Hematopoietic multipotent progenitor cell treated with erythropoietin and hydrocortisone succinate and interleukin-3 and kit ligand, for 4 days (in vitro differentiated cells): ENCODE measurements around the gene SGMS1.
"Not testable (repeated sequence)": the region's sequence is repeated elsewhere in the genome, so short reads cannot be mapped to it uniquely, and the experiment has no call there.

Experiments
- DNase-seq: peaks from one replicate; pipeline ENCODE4 v3.0.0-alpha.2; 2015

Gene SGMS1

DNA sequence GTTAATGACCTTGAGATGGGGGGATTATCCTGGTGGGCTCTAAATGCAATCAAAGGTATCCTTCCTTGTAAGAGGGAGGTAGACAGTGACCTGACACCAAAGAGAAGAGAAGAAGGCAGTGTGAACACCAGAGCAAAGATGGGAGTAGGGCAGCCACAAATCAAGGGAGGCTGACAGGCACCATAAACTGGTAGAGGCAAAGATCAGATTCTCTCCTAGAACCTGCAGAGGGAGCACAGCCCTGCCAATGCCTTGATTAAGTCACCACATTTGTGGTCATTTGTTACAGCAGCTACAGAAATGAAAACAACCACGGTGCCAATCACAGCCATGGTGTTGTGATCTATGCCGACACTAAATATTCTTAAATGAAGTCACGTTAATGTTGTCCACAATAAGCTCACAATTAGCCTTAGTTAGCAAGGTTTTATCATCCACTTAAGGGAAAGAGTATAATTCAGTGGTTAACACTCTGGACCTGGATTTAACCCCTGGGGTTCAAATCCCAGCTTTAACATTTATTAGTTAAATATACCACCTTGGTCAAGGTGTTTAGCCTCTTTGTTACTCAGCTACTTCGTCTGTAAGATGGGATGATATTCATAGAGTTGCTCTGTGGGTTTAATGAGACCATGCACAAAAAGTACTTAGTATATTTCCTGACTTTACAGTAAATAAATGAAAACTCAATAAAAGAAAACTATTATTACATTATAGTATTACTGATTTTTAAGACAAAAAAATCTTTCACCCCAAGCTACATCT is 70.8 kb downstream of the SGMS1 start:
- DNase-seq, result peak; percentile 87

DNA sequence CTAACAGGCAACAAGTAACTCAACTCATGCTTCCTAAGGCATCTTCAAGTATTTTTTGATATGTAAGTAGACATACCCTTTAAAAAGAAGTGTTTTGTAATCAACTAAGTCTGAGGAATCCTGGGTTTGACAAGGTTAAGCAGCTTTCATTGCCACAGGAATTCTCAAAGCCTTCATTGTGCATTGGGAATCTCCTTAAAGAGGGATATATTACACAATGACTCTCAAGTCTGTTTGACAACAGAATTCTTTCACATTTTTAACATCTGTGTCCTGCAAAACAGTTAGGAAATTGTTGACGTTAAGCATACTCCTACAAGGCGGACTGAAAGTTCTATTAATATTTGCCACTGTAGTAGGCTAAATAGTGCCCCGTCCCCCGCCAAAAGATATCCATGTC is 71.4 kb downstream of the SGMS1 start:
- no peak for DNase-seq

DNA sequence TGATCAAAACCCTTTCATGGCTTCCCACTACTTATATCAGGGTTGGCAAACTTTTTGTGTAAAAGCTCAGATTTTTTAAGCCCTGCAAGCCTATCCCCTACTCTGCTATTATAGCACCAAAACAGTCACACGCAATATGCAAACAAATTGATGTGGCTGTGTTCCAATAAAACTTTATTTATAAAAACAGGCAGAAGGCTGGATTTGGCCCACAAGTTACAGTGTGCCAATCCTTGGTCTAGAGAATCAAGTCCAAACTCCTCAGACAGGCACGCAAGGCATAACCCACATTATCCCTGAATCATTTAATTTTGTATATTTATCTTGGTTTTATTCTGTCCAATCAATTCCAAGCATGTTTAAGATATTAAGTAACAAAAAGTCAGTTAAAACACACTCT is 71.9 kb downstream of the SGMS1 start:
- DNase-seq, result no peak

DNA sequence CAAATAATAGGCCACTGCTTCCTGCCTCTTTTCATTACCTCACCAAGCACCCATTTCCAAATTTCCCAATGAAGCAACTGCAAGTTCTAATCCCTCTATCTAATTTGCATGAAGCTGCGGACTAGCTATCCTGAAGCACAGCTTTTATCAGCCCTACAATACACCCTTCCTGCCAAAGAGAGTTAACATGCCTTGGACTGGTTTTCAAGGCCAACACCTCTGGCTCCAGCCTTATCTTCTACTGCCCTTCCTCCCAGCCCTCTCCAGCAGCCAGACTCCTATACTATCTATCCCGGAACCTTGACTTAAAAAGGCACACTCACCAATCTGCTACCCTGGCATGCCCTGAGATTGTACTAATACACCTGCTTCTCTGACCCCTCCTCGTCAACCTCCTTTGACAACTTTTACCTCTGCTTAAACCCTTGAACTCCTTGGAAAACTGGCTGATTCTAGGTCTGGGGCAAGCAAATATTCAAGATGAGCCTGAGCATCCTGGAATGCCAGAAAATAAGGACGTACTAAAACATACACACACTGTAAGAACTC is 73.4 kb downstream of the SGMS1 start:
- peak; percentile 96 for DNase-seq

DNA sequence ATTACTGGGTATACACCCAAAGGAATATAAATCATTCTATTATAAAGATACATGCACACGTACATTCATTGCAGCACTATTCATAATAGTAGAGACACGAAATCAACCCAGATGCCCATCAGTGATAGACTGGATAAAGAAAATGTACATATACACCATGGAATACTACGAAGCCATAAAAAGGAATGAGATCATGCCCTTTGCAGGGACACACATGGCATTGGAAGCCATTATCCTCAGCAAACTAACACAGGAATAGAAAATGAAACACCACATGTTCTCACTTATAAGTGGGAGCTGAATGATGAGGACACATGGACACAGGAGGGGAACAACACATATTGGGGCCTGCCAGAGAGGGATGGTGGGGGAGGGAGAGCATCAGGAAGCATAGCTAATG is 74.6 kb downstream of the SGMS1 start:
- not testable (repeated sequence) for DNase-seq

DNA sequence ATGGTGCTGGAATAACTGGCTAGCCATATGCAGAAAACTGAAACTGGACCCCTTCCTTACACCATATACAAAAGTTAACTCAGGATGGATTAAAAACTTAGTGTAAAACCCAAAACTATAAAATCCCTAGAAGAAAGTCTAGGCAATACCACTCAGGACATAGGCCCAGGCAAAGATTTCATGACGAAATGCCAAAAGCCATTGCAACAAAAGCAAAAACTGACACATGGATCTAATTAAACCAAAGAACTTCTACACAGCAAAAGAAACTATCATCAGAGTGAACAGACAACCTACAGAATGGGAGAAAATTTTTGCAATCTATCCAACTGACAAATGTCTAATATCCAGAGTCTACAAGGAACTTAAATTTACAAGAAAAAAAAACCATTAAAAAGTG is 75.3 kb downstream of the SGMS1 start:
- DNase-seq, result not testable (repeated sequence)

DNA sequence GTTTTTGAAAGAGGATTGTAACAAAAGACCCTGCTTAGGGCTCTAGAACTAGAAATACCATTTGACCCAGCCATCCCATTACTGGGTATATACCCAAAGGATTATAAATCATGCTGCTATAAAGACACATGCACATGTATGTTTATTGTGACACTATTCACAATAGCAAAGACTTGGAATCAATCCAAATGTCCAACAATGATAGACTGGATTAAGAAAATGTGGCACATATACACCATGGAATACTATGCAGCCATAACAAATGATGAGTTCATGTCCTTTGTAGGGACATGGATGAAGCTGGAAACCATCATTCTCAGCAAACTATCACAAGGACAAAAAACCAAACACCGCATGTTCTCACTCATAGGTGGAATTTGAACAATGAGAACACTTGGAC is 77.5 kb downstream of the SGMS1 start:
- DNase-seq, result not testable (repeated sequence)

DNA sequence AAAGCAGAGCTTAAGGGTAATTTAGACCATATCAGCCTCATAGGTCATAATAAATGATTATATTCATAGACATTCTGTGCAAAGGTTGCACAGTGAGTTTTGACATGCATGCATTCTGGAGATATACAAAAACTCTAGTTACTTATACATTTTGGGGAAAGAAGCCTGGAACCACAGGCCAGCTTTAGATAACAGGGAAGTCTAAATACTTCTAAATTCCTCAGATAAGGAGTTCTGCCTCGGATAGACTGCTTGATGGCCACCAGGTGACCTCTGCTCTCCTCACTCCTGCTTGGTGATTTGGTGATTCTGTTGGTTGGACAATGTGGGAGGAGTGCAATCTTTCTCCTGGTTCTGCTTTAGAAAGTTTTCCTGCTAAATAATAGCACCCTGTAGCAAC is 77.9 kb downstream of the SGMS1 start:
- no peak for DNase-seq

DNA sequence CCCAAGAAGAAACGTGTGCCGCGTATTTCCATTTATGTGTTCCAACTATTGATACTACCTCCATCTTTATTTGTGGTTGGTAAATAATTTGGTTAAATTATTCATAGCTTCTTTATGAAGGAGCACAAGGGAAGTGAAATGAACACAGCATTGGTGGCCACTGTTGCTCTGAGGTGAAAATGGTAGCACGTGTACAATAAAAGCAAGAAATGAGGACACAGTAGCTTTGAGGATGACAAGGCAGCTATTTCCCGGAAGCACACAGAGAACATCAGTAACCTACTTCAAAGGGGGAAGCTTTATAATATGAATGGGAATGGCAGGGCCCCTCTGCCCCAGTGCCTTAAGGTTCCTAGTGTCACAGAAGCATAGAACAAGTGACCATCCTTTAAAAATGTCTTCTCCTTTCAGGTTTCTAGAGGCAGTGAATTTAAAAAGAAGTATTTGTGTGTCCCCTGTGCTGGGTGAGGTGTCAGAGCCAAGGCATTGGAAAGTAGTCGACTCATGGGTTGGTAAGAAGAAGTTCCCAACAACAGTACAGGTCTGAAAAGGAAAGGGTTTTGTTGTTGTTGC is 78.8 kb downstream of the SGMS1 start:
- no peak for DNase-seq

DNA sequence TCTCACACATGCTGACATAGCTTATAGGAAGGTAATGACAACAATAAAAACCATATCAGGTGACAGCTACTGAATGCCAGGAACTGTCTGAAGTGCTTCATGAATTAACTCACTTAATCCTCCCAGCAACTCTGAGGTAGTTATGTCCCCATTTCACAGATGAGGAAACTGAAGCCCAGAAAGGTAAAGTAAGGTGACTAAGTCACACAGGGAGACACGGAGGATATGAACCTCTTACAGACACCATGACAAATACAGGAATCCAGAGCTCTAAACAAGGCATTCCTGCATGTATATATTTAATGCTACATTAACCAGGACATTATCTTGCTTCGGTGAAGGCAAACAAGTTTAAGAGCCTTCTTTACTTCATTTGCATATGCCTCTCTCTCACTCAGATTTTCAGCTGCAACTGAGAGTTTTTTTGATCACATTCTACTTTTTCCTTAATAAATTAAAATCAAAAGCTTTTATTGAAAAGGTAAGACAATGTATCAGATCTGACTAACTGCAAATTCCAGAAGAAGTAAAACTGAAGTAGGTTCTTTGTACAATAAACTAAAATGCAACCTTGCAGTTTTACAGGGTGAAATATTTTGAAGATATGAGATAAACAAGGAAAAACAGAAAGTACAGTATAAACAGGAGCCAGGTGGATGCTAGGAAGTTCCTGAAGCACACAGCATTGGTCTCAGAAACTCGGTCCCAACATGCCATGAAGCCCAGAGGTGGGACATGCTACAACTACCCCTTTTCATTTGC is 79.5 kb downstream of the SGMS1 start:
- DNase-seq, result no peak

DNA sequence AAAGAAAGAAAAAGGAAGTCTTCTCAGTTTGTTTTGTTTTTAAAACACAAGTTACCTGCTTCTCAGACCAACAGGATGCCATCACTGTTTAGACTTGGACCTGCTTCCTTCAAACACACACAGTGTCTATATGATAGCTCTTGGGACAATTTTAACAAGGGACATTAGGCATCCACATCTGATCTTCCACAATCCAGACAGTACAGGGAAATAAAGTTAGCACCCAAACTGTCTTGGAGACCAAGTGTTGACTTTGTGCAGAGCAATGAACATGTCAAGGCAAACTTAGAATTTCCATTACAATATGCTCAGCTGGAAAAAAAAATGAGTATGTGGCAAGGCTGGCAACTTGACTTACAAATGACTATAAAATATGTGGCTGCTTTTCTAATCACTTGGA is 80.9 kb downstream of the SGMS1 start:
- DNase-seq, result no peak

DNA sequence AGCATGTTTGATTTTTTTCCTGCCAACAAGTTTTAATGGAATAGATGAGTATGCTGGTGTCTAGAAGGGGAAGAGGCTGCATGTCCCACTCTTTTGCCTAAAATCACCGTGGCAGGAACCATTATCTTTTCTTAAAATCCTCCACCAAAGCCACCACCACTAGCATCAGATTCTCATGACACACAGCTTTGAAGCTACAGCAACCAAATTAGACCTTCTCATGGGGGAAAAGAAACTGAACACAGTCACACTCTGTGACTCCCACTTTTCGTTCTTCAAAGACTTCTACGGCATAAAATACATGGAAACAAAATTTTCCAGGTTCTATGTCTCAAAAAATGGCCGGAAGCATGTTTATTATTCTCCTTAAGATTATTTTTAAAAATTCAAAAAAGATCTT is 81.8 kb downstream of the SGMS1 start:
- no peak for DNase-seq

DNA sequence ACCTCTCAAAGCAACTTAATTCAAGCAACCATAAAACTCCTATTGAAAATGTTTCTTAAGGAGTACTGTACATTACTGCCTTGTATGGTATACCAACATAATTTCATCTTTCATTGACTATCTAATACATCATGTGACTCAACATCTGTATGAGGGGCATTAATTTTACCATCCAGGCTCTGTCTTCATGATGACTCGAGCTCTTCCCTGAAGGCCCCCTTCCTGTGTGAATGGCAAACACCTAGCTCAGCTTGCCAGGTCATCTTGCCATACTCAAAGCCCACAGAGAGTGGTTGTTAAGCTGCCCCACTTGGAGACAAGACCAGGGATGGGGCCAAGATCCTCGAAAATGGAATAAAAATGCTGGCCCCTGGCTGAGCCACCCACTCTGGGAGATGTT is 82.4 kb downstream of the SGMS1 start:
- DNase-seq, result no peak

DNA sequence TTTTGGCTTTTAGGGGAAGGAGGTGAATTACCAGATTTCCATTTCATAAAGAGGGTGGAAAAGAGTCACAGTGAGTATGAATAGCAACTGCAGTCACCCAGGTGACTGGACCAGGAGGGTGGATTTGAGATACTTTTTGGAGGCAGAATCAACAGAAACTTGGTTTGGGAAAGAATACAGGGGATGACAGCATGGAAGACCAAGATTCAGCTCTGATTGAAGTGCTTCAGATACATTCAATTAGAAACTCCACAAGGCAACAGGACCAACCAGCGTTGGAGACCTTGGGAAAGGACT is 83.0 kb downstream of the SGMS1 start:
- DNase-seq, result no peak

DNA sequence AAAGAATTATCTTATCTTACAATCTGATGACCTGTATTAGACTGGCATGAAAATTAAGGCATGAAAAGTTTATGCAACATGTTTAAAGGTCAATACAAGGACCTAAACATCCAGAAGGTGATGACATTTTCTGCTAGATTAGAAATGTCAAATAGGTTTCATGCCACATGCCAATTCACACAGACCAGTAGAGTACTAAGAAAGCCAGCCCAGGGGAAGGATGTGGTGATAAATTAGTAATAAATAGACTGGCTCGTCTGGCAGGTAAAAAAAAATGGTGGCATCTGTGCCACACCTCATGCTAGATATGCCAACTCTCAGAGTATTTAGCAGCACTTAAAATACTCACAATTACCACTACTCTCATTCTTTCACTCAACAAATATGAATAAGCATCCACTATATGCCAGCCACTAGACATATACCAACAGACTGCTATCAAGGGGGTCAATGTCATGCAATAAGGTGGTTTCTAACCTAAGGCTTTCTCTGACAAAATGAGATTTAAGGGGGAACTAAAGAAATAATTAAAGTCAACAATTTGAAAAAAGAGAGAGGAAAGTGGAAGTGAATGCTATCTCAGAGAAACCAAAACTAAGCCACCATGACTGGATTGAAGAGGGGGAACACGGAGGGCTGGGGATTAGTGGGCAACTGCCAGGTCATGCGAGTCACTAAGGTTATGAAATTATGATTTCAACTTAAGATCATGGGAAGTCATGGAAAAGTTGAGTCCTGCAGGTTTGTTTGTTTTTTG is 83.5 kb downstream of the SGMS1 start:
- peak; percentile 37 for DNase-seq

DNA sequence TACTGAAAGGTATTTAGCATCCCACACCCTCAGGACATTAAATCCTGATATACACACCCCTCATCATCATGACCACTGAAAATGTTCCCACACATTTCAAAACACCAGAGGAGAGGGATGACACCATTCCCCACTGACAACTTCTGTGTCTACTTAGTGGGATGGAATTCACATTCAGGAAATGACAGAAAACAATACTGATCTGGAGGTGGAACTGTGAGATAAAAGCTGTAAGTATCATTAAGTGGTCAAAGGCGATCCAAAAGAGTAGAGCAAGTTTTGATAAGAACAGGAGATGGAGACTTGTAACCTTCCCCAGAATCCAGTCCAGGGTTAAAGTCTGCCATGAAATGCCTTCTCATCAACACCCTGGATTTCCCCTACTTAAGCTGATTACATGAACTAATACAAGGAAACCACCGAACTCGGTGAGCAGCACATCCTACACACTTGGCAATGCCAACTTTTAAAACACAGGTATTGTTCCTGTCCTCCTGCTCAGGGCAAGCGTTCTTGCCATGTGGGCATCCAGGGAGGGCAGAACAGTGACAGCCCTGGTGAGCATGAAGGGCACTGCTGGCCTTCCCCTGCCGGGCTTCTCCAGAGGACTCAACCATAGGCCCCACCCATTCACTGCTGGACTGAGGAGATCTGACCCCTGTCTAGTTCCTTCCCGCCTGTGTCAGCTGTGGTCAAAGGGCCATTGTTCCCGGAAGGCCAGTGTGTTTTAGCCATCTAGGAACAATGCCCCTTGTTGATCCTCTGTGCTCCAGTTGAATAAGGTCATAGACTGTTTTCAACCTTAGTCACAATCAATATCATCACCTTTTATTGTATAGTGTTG is 85.0 kb downstream of the SGMS1 start:
- no peak for DNase-seq

DNA sequence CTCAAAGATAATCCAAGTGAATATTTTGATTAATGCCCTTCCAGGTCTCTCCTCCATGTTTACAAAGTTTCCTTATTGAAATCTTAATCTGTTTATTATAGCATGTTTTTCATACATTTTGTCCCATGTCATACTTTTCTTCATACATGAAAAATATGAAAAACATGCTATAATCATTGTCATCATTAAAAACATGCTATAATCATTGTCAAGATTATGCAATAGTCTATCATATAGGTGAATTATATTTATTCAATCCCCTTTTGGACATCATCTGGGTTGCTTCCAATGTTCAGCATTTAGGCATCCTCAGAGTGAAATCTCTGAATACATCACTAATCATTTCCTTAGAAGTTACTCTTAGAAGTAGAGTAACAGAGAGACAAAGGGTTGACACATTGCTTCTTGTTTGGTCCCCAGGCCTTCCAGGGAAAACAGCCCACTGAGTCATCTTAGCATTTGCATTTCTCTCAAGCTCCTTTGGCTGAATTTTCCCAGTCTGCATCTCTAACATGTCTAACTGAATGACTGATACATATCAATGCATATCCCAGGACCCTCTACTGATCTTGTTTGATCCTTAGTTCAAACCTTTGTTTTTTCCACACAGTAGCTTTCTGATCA is 87.0 kb downstream of the SGMS1 start:
- no peak for DNase-seq

DNA sequence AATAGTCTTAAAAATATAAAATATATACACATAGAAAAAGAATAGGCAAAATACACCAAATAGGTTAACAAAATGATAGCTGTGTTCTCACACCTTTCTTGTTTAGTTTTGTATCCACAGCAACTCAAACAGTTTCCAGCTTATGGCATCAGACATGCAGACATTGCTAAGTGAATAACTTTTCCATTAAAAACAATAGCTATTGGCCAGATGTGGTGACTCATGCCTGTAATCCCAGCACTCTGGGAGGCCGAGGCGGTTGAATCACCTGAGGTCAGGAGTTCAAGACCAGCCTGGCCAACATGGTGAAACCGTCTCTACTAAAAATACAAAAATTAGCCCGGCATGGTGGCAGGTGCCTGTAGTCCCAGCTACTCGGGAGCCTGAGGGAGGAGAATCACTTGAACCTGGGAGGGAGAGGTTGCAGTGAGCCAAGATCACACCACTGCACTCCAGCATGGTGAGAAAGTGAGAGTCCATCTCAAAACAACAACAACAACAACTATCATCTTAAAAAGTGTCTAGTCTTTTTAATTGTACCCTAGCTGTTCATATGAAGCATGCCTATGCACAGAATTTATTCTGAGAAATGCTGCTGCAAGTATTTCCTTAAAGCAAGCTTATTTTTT is 88.9 kb downstream of the SGMS1 start:
- DNase-seq, result not testable (repeated sequence)

DNA sequence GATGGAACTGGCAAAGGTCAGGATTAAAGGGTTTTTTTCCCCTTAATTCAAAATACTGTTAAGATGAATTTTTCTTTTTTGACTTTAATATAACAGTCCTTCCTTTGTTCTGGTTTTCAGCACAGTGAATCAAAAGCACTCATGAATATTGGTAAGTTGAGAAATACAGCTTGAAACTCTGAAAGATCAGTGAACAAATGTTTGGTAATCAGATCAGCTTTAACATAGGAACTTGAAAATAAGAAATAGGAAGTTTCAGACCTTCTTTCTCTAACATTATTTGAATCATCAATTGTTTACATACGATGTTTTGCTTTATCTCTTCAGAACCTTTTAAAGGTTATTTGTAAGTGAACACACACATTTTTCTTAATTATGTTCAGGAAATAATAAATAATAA is 90.5 kb downstream of the SGMS1 start:
- DNase-seq, result no peak

DNA sequence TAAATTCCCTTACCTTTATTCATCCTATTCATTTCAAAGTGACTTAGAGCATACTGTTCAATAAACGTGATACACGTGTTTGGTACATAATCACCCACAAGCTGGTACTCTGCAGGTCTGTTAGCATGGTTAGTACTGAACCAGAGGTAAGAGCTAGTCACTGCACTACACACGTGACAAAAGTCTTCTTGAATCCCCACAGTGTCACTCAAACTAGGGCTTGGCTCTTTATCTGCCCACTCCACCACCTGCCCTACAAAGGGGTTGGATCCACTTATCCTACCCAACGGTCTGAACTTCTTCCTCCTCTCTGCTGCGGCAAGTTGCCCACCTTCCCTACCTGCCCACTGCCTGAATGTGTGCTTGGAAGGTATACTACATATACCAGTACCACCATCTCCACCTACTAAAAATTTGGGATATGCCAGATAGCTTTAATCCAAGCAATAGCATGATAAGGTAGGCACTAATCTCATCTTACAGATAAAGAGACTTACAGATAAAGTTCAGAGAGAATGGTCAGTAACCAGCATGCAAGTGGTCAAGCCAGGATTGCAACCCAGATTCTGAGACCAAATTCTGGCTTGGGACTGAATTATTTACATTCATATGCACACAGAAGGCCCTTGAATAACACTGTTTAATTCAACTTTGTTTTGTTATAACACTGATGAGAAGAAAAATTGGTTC is 92.2 kb downstream of the SGMS1 start:
- DNase-seq, result no peak

DNA sequence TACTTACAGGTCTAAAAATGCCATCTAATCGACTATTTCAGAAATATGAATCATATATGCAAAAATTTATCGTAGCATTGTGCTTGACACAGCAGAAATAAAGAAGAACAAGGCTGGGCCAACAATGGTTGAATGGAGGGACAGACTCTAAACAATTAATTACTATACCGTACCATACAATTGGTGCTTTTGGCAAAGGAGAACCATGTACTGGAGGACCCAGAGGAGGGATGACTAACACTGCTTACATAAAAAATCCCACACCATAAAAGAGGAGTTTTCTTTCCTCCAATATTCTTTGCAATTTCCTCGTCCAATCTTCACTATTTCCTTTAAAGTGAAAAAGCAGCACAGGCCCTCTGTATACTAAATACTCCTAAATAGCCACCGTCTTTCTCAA is 94.1 kb downstream of the SGMS1 start:
- DNase-seq, result no peak
